ENCODE data around the gene KRT13. TPM values are rescaled to one million over a fixed set of nuclear protein-coding genes. Genes with fewer than 3 reads are reported as not detected.

KRT13 gene
- total and polyA plus RNA-seq, 9 of the 15 experiments (the other 6 are each of a cell fraction or from before 2014, with no cell fraction given): 0.11 to 1.1 (median 0.24) TPM; not detected in 3

DNA sequence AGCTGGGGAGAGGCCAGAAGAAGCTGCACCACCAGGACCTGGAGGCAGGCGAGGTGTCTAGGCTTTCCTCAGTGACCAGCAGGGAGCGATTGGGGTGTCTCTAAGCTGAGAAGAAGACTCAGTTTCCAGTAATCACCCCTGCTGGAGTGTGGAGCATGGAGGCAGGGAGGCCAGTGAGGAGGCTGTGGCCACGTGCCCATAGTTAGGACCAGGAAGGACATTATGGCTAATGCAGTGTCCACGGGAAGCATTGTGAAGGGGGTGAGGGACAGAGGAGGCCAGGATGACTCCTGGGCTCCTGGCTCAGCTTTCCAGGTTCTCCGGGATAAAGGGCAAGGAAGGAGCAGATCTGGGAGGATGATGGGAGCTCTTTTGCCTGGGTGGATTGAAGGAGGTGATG is 5.7 kb downstream of the KRT13 start:
- POLR2A ChIA-PET: interaction anchor here (0.9 to 1.1 kb wide), 3 partner anchors 12 to 30 kb away, joined by 3 to 4 read pairs (median 3); partner anchors contain the start of gene KRT19
- Histone ChIP-seq H3K4me2 (ENCODE audit: insufficient read depth, low read length) (peak overlapping the region; percentile 88), H3K4me1 (replicated peaks in 1 of 2; ENCODE audit: control insufficient read depth in 2 of 2, insufficient read depth in 2 of 2, low read length in 2 of 2) (peaks cover 48 to 65% of the 10 kb centered on the region in 2 experiments), H3K4me3 (no peak overlapping the region), H3K27me3 (ENCODE audit: control insufficient read depth in 2 of 2, insufficient read depth in 2 of 2, low read length in 2 of 2) (no peaks in the 10 kb centered on the region), H3K27ac (ENCODE audit: extremely low read depth, low read depth, low read length) (peak overlapping the region; percentile 66; the same call in 2 of the 3 replicates), H4K20me1 (replicated peaks; ENCODE audit: control insufficient read depth, insufficient read depth, low read length) (no peaks in the 10 kb centered on the region), H3K9me3 (replicated peaks; ENCODE audit: control insufficient read depth, insufficient read depth, low read depth, low read length) (no peaks in the 10 kb centered on the region), H3K9ac (ENCODE audit: insufficient read depth in 1 of 2, low read depth in 2 of 2, low read length in 2 of 2) (peak overlapping the region; percentile 46 to 86), H3K79me2 (ENCODE audit: control insufficient read depth, insufficient read depth, low read length) (no peaks in the 10 kb centered on the region), H3K9me1 (ENCODE audit: control insufficient read depth, insufficient read depth, low read length) (no peaks in the 10 kb centered on the region), H2AFZ (ENCODE audit: low read depth, low read length) (peak overlapping the region; percentile 92), H3K36me3 (ENCODE audit: control insufficient read depth, insufficient read depth, low read length) (no peaks in the 10 kb centered on the region)
- no TSS peak for BruUV-seq (replicated peaks)
- no peak for DNase-seq (ENCODE audit: extremely low read depth in 1 of 4, low spot score in 3 of 4)
- intact Hi-C loops (cut with micrococcal nuclease) (loop anchor here (1.0 to 10.0 kb wide), 2 partner anchors 50 to 595 kb away; no protein-coding TSS in a partner anchor), in situ Hi-C loops (cut with MboI) (no loop called here)
- CTCF ChIA-PET (ENCODE audit: low intra/inter-chr PET ratio): no interaction called here
- FAIRE-seq: no peak
- ATAC-seq: no peak
- 22% methylated on average over 5 of the region's 5 CpGs for WGBS (ENCODE audit: insufficient coverage, low coverage, missing lambda C conversion rate)
- TF ChIP-seq, protein P1, sequence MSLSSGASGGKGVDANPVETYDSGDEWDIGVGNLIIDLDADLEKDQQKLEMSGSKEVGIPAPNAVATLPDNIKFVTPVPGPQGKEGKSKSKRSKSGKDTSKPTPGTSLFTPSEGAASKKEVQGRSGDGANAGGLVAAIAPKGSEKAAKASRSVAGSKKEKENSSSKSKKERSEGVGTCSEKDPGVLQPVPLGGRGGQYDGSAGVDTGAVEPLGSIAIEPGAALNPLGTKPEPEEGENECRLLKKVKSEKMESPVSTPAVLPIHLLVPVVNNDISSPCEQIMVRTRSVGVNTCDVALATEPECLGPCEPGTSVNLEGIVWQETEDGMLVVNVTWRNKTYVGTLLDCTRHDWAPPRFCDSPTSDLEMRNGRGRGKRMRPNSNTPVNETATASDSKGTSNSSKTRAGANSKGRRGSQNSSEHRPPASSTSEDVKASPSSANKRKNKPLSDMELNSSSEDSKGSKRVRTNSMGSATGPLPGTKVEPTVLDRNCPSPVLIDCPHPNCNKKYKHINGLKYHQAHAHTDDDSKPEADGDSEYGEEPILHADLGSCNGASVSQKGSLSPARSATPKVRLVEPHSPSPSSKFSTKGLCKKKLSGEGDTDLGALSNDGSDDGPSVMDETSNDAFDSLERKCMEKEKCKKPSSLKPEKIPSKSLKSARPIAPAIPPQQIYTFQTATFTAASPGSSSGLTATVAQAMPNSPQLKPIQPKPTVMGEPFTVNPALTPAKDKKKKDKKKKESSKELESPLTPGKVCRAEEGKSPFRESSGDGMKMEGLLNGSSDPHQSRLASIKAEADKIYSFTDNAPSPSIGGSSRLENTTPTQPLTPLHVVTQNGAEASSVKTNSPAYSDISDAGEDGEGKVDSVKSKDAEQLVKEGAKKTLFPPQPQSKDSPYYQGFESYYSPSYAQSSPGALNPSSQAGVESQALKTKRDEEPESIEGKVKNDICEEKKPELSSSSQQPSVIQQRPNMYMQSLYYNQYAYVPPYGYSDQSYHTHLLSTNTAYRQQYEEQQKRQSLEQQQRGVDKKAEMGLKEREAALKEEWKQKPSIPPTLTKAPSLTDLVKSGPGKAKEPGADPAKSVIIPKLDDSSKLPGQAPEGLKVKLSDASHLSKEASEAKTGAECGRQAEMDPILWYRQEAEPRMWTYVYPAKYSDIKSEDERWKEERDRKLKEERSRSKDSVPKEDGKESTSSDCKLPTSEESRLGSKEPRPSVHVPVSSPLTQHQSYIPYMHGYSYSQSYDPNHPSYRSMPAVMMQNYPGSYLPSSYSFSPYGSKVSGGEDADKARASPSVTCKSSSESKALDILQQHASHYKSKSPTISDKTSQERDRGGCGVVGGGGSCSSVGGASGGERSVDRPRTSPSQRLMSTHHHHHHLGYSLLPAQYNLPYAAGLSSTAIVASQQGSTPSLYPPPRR (CRISPR knock-in tag; IDR thresholded peaks at IDR 0.05; ENCODE audit: borderline replicate concordance): no peak
- TF ChIP-seq ZNF699 (CRISPR knock-in tag; IDR thresholded peaks at IDR 0.05; ENCODE audit: insufficient replicate concordance) (no peak), SIN3B (IDR thresholded peaks at IDR 0.05; ENCODE audit: low read depth) (no peak), SMARCA5 (IDR thresholded peaks at IDR 0.05) (no peak), SMAD4 (CRISPR knock-in tag; conservative IDR thresholded peaks at IDR 0.05) (0 out of 2 replicates have a peak, but pooled peaks have one; percentile 10), NUFIP1 (IDR thresholded peaks at IDR 0.05; ENCODE audit: partially characterized antibody) (peak; percentile 65), FUS (optimal IDR thresholded peaks at IDR 0.05; ENCODE audit: low read depth, low read length) (no peak), CXXC5 (CRISPR knock-in tag; IDR thresholded peaks at IDR 0.05) (no peak), POU5F1 (IDR thresholded peaks at IDR 0.05; ENCODE audit: borderline replicate concordance, low read depth, low read length, partially characterized antibody) (no peak)
- TF ChIP-seq, protein P2, sequence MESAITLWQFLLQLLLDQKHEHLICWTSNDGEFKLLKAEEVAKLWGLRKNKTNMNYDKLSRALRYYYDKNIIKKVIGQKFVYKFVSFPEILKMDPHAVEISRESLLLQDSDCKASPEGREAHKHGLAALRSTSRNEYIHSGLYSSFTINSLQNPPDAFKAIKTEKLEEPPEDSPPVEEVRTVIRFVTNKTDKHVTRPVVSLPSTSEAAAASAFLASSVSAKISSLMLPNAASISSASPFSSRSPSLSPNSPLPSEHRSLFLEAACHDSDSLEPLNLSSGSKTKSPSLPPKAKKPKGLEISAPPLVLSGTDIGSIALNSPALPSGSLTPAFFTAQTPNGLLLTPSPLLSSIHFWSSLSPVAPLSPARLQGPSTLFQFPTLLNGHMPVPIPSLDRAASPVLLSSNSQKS (CRISPR knock-in tag; IDR thresholded peaks at IDR 0.05): no peak
- TF ChIP-seq, protein P3, sequence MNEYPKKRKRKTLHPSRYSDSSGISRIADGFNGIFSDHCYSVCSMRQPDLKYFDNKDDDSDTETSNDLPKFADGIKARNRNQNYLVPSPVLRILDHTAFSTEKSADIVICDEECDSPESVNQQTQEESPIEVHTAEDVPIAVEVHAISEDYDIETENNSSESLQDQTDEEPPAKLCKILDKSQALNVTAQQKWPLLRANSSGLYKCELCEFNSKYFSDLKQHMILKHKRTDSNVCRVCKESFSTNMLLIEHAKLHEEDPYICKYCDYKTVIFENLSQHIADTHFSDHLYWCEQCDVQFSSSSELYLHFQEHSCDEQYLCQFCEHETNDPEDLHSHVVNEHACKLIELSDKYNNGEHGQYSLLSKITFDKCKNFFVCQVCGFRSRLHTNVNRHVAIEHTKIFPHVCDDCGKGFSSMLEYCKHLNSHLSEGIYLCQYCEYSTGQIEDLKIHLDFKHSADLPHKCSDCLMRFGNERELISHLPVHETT (CRISPR knock-in tag; conservative IDR thresholded peaks at IDR 0.05 in 1 of 2, IDR thresholded peaks at IDR 0.05 in 1 of 2): 0 out of 4 replicates have a peak, but pooled peaks of 1 of the 2 experiments have one; percentile 14
- TF ChIP-seq, protein P4, sequence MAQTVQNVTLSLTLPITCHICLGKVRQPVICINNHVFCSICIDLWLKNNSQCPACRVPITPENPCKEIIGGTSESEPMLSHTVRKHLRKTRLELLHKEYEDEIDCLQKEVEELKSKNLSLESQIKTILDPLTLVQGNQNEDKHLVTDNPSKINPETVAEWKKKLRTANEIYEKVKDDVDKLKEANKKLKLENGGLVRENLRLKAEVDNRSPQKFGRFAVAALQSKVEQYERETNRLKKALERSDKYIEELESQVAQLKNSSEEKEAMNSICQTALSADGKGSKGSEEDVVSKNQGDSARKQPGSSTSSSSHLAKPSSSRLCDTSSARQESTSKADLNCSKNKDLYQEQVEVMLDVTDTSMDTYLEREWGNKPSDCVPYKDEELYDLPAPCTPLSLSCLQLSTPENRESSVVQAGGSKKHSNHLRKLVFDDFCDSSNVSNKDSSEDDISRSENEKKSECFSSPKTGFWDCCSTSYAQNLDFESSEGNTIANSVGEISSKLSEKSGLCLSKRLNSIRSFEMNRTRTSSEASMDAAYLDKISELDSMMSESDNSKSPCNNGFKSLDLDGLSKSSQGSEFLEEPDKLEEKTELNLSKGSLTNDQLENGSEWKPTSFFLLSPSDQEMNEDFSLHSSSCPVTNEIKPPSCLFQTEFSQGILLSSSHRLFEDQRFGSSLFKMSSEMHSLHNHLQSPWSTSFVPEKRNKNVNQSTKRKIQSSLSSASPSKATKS (CRISPR knock-in tag; IDR thresholded peaks at IDR 0.05): no peak
